K562 (cell line): ENCODE measurements around the gene MAP1LC3B. TPM values are rescaled to one million over a fixed set of nuclear protein-coding genes. Genes with fewer than 3 reads are reported as not detected.
A peak's percentile ranks its signal among the peaks of the same experiment; 100 is the strongest.

ENCODE experiments used
- ATAC-seq: fragments of 200-7000 bp; cut with Tn5 transposase; 3 replicates; pipeline ENCODE4 v1.9.1; 2020; ENCODE audit warnings: moderate library complexity
- BruUV-seq: library from RNA; stranded (reverse); fragments of 400-500 nt; replicated peaks from 2 replicates; lab custom pipeline; 2021; lab: Mats Ljungman, UMichigan
- CTCF ChIA-PET: fragments of 300-600 bp; formaldehyde crosslinking; extraction: SDS; loops from one replicate; lab custom pipeline; 2021; ENCODE audit warnings: low intra/inter-chr PET ratio; lab: Yijun Ruan, JAX
- POLR2A ChIA-PET: fragments of 300-600, 350-650 bp; sonication (Branson Sonifier 250); formaldehyde crosslinking; extraction: SDS; loops from one replicate; lab custom pipeline; 2021; ENCODE audit warnings: antibody characterized with exemption, inconsistent platforms; lab: Yijun Ruan, JAX
- DNase-seq, 4 experiments: peaks; one replicate each; pipeline versions ENCODE4 v3.0.0 to v3.0.0-alpha.2; 2011 to 2018; ENCODE audit warnings: low spot score in 3 of 4, mixed read lengths in 3 of 4; ENCODE audit errors: extremely low read depth in 1 of 4
- FAIRE-seq: peaks from 2 replicates; lab custom pipeline; 2011; peaks lifted over from hg19 to GRCh38; lab: Jason Lieb, UNC
- H2AFZ ChIP-seq: 2 replicates; pipeline ENCODE4 v1.6.0; 2011; ENCODE audit warnings: low read depth, low read length, control low read depth, inconsistent platforms
- H3K27ac ChIP-seq: fragments of 200-600 bp; 3 replicates; pipeline ENCODE4 v1.8.0; 2011; ENCODE audit warnings: low read depth, mild to moderate bottlenecking, control low read depth, inconsistent platforms, low read length, moderate library complexity, mixed read lengths; ENCODE audit errors: extremely low read depth
- H3K27me3 ChIP-seq, 2 experiments: fragments of 300-600 bp in 1 of 2; 2 replicates in 1 of 2; 3 replicates in 1 of 2; pipeline versions ENCODE4 v1.6.0 to v1.8.0; 2011; ENCODE audit warnings: inconsistent platforms in 2 of 2, low read length in 2 of 2, mild to moderate bottlenecking in 1 of 2, mixed read lengths in 1 of 2, moderate library complexity in 1 of 2; ENCODE audit not compliant: control insufficient read depth in 2 of 2, insufficient read depth in 2 of 2
- H3K36me3 ChIP-seq: fragments of 300-600 bp; 3 replicates; pipeline ENCODE4 v1.8.0; 2011; ENCODE audit warnings: mild to moderate bottlenecking, low read length, inconsistent platforms; ENCODE audit not compliant: control insufficient read depth, insufficient read depth
- H3K4me1 ChIP-seq, 2 experiments: fragments of 200-600 bp in 1 of 2; replicated peaks in 1 of 2; 2 replicates in 1 of 2; 3 replicates in 1 of 2; pipeline versions ENCODE4 v1.5.1 to v1.8.0; 2011; ENCODE audit warnings: inconsistent platforms in 2 of 2, low read length in 2 of 2, mild to moderate bottlenecking in 1 of 2, mixed read lengths in 1 of 2, moderate library complexity in 1 of 2; ENCODE audit not compliant: control insufficient read depth in 2 of 2, insufficient read depth in 2 of 2
- H3K4me2 ChIP-seq: 2 replicates; pipeline ENCODE4 v1.6.1; 2011; ENCODE audit warnings: low read length, control low read depth, inconsistent platforms, mixed read lengths; ENCODE audit not compliant: insufficient read depth
- H3K4me3 ChIP-seq: fragments of 200-600 bp; sonication (generic), shearing (Covaris generic); 2 replicates; pipeline ENCODE4 v1.5.1; 2016; ENCODE audit warnings: control low read depth, inconsistent platforms
- H3K79me2 ChIP-seq: fragments of 200-600 bp; 3 replicates; pipeline ENCODE4 v1.8.0; 2011; ENCODE audit warnings: low read length, inconsistent platforms; ENCODE audit not compliant: control insufficient read depth, insufficient read depth
- H3K9ac ChIP-seq, 2 experiments: 2 replicates each; pipeline versions ENCODE4 v1.6.0 to v1.6.1; 2011; ENCODE audit warnings: low read depth in 2 of 2, low read length in 2 of 2, control low read depth in 1 of 2, inconsistent platforms in 1 of 2, mild to moderate bottlenecking in 1 of 2, mixed read lengths in 1 of 2; ENCODE audit not compliant: insufficient read depth in 1 of 2
- H3K9me1 ChIP-seq: one replicate; pipeline ENCODE4 v1.6.0; 2011; ENCODE audit warnings: inconsistent platforms, mild to moderate bottlenecking, low read length, moderate library complexity; ENCODE audit not compliant: control insufficient read depth, insufficient read depth
- H3K9me3 ChIP-seq: replicated peaks from 2 replicates; pipeline ENCODE4 v1.5.1; 2011; ENCODE audit warnings: low read depth, low read length, inconsistent platforms; ENCODE audit not compliant: control insufficient read depth, insufficient read depth
- H4K20me1 ChIP-seq: replicated peaks from 2 replicates; pipeline ENCODE4 v1.6.1; 2011; ENCODE audit warnings: low read length, inconsistent platforms, mixed read lengths; ENCODE audit not compliant: control insufficient read depth, insufficient read depth
- HMG20B ChIP-seq: fragments of 250-450 bp; sonication (Bioruptor Pico); IDR thresholded peaks from 2 replicates; pipeline ENCODE4 v1.5.0; 2021; ENCODE audit warnings: mild to moderate bottlenecking
- HMGN3 ChIP-seq: IDR thresholded peaks from 2 replicates; pipeline ENCODE4 v1.6.1; 2011; ENCODE audit warnings: borderline replicate concordance, low read depth, mild to moderate bottlenecking, mixed read lengths, low read length; ENCODE audit not compliant: insufficient read length; ENCODE audit errors: extremely low read depth
- MEIS2 ChIP-seq: fragments of 450-650 bp; IDR thresholded peaks from 2 replicates; pipeline ENCODE4 v1.6.1; 2014; ENCODE audit warnings: mild to moderate bottlenecking; ENCODE audit not compliant: partially characterized antibody
- NCOR1 ChIP-seq: fragments of 450-650 bp; IDR thresholded peaks from 2 replicates; pipeline ENCODE4 v1.6.1; 2016; ENCODE audit warnings: mild to moderate bottlenecking, moderate library complexity
- NEUROD1 ChIP-seq: fragments of 150-350 bp; IDR thresholded peaks from 2 replicates; pipeline ENCODE4 v1.6.1; 2014; ENCODE audit warnings: borderline replicate concordance, low read length, low read depth; ENCODE audit not compliant: partially characterized antibody
- PTRF ChIP-seq: fragments of 450-650 bp; IDR thresholded peaks from 2 replicates; pipeline ENCODE4 v1.6.1; 2016; ENCODE audit warnings: mild to moderate bottlenecking, missing genetic modification characterization, missing compliant biosample characterization
- RAD21 ChIP-seq, 2 experiments: fragments of 250-450 bp in 1 of 2; fragments of 450-650 bp in 1 of 2; sonication (Bioruptor Pico) in 1 of 2; formaldehyde crosslinking in 1 of 2; IDR thresholded peaks in 1 of 2; conservative IDR thresholded peaks in 1 of 2; 2 replicates each; pipeline versions ENCODE4 v1.4.0 to v1.8.0; 2020 to 2022; ENCODE audit warnings: mild to moderate bottlenecking in 2 of 2, moderate library complexity in 1 of 2
- RBM15 ChIP-seq: fragments of 200-400 bp; formaldehyde crosslinking; IDR thresholded peaks from 2 replicates; pipeline ENCODE4 v1.6.1; 2018; ENCODE audit warnings: mild to moderate bottlenecking, low read length, moderate library complexity; ENCODE audit not compliant: insufficient read depth
- ZNF274 ChIP-seq: IDR thresholded peaks from 2 replicates; pipeline ENCODE4 v1.6.1; 2011; ENCODE audit warnings: low read depth, mild to moderate bottlenecking, low read length, moderate library complexity, borderline replicate concordance
- WGBS: fragments of 100-300 bp; shearing (Covaris generic); methylation state at CpG from one replicate; pipeline ENCODE4 v1.1.6; 2016; ENCODE audit warnings: low coverage, mixed read lengths; ENCODE audit not compliant: insufficient coverage; ENCODE audit errors: missing lambda C conversion rate; 5-methylcytosine and 5-hydroxymethylcytosine counted together
- in situ Hi-C: fragments of 300-500 bp; cut with MboI; formaldehyde crosslinking; loops from 4 replicates; pipeline ENCODE4 v1.15.0; 2018; ENCODE audit warnings: inconsistent platforms, mixed read lengths
- intact Hi-C: fragments of 100-400 bp; cut with micrococcal nuclease; formaldehyde crosslinking; loops from 2 replicates; pipeline ENCODE4 v1.14.2; 2022
- polyA plus RNA-seq, 8 experiments: library from polyadenylated mRNA; depleted of rRNA in 4 of 8; stranded (reverse) in 5 of 8; unstranded in 3 of 8; fragments of >200 nt; fragmentation: Nextera tagmentation in 2 of 8; fragmentation: Illumina TruSeq in 1 of 8; extraction: Ambion mirVana in 2 of 8; extraction: Trizol in 1 of 8; gene quantifications; 2 replicates each; pipeline versions ENCODE4 v1.2.1 to v1.2.3, GENCODE V29; 2011 to 2014; ENCODE audit warnings: inconsistent platforms in 1 of 8, missing spikeins in 1 of 8
- total RNA-seq, 7 experiments: library from RNA; depleted of rRNA in 6 of 7; stranded (reverse); fragments of >200 nt in 6 of 7; fragmentation: Illumina TruSeq in 2 of 7; extraction: Trizol in 2 of 7; gene quantifications; 2 replicates each; pipeline versions ENCODE4 v1.2.1 to v1.2.3, GENCODE V29; 2011 to 2021; ENCODE audit warnings: low replicate concordance in 1 of 7
- TF ChIP-seq, protein P1 (sequence below), 2 experiments: fragments of 450-650 bp; IDR thresholded peaks; 2 replicates each; pipeline ENCODE4 v1.6.1; 2016
- TF ChIP-seq, protein P2 (sequence below): fragments of 250-450 bp; sonication (Bioruptor Pico); IDR thresholded peaks from 2 replicates; pipeline ENCODE4 v1.9.0; 2021; ENCODE audit warnings: mild to moderate bottlenecking, inconsistent platforms
- TF ChIP-seq, protein P3 (sequence below): fragments of 250-450 bp; sonication (Bioruptor Pico); IDR thresholded peaks from 2 replicates; pipeline ENCODE4 v1.8.0; 2022; ENCODE audit warnings: inconsistent platforms

MAP1LC3B gene
- total and polyA plus RNA-seq, 9 of the 15 experiments (the other 6 are each of a cell fraction or from before 2014, with no cell fraction given), result 16.0 to 81.5 (median 36.7) TPM

DNA sequence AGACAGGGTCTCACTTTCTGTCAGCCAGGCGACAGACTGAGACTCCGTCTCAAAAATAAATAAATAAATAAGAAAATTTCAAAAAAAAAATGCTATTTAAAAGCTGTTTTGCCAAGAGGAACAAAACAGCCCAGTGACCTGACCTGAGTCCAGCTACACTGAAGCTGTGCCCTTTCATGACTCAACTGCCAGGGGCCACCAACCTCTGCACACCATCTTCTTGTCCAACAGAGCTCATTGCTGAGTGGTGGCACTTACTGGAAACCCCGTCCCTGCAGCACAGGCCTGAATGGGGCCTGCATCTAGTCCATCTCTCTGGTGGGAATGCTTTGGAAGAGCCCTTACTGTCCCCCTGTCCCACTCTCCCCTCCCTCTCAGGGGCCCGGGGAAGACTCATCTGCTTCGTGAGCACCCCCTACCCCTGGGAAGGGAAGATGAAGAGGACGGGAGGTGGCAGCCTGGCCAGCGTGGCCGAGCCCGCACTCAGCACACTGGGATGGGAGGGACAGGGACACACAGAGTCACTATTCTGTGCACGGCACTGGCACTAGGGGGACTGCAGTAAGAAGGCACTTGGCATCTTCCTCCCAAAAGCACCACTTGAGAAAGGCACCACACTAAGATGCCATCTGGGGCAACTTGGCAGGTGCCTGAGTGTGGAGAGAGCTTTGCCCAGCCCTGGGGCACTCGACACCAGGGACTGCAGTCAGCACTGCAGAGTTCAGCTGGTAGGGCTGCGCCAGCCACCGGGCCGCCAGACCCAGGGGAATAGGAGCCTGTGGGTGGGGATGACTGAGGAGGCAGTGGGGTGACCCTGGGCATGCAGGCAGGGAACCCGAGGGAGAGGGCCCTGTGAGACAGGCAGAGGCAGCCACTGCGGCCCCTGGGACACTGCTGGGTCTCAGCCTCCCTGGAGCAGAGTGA, 22.1 kb upstream of the MAP1LC3B start:
- Histone ChIP-seq H3K27me3 (no peaks in the 10 kb centered on the region), H4K20me1 (peaks cover 14% of the 10 kb centered on the region; the same call in 1 of the 2 replicates), H3K79me2 (peaks cover 81% of the 10 kb centered on the region), H3K36me3 (peaks cover 24% of the 10 kb centered on the region; the same call in 2 of the 3 replicates), H3K4me2 (no peak overlapping the region), H3K9me3 (no peaks in the 10 kb centered on the region), H3K4me1 (peaks cover 1 to 14% of the 10 kb centered on the region in 2 experiments; a peak in 2 of 5 replicates), H3K27ac (no peak overlapping the region), H3K4me3 (no peak overlapping the region), H3K9ac (peak overlapping the region in 1 of 2 experiments; percentile 48; a peak in 1 of 4 replicates), H2AFZ (no peak overlapping the region), H3K9me1 (no peaks in the 10 kb centered on the region)
- in situ Hi-C loops, result no loop called here
- no peak for DNase-seq
- intact Hi-C loops, result no loop called here
- WGBS, result 85% methylated on average over 12 of the region's 16 CpGs
- CTCF ChIA-PET, result no interaction called here
- no peak for ATAC-seq
- BruUV-seq, result no TSS peak
- FAIRE-seq, result no peak
- POLR2A ChIA-PET, result interaction anchor here (1.1 to 1.6 kb wide), 2 partner anchors 11 to 18 kb away, joined by 4 read pairs; no protein-coding TSS in a partner anchor
- TF ChIP-seq, protein P1, sequence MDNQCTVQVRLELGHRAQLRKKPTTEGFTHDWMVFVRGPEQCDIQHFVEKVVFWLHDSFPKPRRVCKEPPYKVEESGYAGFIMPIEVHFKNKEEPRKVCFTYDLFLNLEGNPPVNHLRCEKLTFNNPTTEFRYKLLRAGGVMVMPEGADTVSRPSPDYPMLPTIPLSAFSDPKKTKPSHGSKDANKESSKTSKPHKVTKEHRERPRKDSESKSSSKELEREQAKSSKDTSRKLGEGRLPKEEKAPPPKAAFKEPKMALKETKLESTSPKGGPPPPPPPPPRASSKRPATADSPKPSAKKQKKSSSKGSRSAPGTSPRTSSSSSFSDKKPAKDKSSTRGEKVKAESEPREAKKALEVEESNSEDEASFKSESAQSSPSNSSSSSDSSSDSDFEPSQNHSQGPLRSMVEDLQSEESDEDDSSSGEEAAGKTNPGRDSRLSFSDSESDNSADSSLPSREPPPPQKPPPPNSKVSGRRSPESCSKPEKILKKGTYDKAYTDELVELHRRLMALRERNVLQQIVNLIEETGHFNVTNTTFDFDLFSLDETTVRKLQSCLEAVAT (IDR thresholded peaks at IDR 0.05), result no peak
- TF ChIP-seq, protein P2, sequence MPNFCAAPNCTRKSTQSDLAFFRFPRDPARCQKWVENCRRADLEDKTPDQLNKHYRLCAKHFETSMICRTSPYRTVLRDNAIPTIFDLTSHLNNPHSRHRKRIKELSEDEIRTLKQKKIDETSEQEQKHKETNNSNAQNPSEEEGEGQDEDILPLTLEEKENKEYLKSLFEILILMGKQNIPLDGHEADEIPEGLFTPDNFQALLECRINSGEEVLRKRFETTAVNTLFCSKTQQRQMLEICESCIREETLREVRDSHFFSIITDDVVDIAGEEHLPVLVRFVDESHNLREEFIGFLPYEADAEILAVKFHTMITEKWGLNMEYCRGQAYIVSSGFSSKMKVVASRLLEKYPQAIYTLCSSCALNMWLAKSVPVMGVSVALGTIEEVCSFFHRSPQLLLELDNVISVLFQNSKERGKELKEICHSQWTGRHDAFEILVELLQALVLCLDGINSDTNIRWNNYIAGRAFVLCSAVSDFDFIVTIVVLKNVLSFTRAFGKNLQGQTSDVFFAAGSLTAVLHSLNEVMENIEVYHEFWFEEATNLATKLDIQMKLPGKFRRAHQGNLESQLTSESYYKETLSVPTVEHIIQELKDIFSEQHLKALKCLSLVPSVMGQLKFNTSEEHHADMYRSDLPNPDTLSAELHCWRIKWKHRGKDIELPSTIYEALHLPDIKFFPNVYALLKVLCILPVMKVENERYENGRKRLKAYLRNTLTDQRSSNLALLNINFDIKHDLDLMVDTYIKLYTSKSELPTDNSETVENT, result no peak
- TF ChIP-seq HMG20B (CRISPR knock-in tag) (no peak), NCOR1 (no peak), NEUROD1 (no peak), PTRF (tag) (no peak), MEIS2 (no peak), ZNF274 (no peak), RAD21 (CRISPR knock-in tag; conservative IDR thresholded peaks at IDR 0.05 in 1 of 2, IDR thresholded peaks at IDR 0.05 in 1 of 2) (no peak), HMGN3 (no peak), RBM15 (no peak)
- TF ChIP-seq, protein P3, sequence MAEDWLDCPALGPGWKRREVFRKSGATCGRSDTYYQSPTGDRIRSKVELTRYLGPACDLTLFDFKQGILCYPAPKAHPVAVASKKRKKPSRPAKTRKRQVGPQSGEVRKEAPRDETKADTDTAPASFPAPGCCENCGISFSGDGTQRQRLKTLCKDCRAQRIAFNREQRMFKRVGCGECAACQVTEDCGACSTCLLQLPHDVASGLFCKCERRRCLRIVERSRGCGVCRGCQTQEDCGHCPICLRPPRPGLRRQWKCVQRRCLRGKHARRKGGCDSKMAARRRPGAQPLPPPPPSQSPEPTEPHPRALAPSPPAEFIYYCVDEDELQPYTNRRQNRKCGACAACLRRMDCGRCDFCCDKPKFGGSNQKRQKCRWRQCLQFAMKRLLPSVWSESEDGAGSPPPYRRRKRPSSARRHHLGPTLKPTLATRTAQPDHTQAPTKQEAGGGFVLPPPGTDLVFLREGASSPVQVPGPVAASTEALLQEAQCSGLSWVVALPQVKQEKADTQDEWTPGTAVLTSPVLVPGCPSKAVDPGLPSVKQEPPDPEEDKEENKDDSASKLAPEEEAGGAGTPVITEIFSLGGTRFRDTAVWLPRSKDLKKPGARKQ (CRISPR knock-in tag), result no peak
